OCI-LY1 (cell line): Measurements from ENCODE around the gene FOXD1.

Source experiments
- H2AFZ ChIP-seq: fragments of 200-600 bp; sonication (generic), shearing (Covaris generic); 2 replicates; pipeline ENCODE4 v1.6.0; 2014; ENCODE audit warnings: antibody characterized with exemption, mild to moderate bottlenecking, low read length
- H3F3A ChIP-seq: fragments of 200-600 bp; sonication (generic), shearing (Covaris generic); 2 replicates; pipeline ENCODE4 v1.6.0; 2014; ENCODE audit warnings: mild to moderate bottlenecking, antibody characterized with exemption, low read length, moderate library complexity; ENCODE audit not compliant: insufficient read depth
- H3K27ac ChIP-seq: fragments of 200-600 bp; sonication (generic); 2 replicates; pipeline ENCODE4 v1.5.1; 2014; ENCODE audit warnings: low read length, mixed run types, mild to moderate bottlenecking, low read depth; ENCODE audit not compliant: poor library complexity, severe bottlenecking
- H3K27me3 ChIP-seq: fragments of 200-600 bp; sonication (generic); 2 replicates; pipeline ENCODE4 v1.6.0; 2014; ENCODE audit warnings: antibody characterized with exemption, mild to moderate bottlenecking, low read length, moderate library complexity; ENCODE audit not compliant: insufficient read depth
- H3K36me3 ChIP-seq: fragments of 200-600 bp; sonication (generic); 2 replicates; pipeline ENCODE4 v1.6.1; 2014; ENCODE audit warnings: mild to moderate bottlenecking, antibody characterized with exemption, low read length, moderate library complexity, mixed read lengths; ENCODE audit not compliant: insufficient read depth
- H3K4me1 ChIP-seq: fragments of 200-600 bp; sonication (generic); 2 replicates; pipeline ENCODE4 v1.5.1; 2014; ENCODE audit warnings: mild to moderate bottlenecking, low read length, moderate library complexity; ENCODE audit not compliant: insufficient read depth, severe bottlenecking
- H3K4me2 ChIP-seq: fragments of 200-600 bp; sonication (generic), shearing (Covaris generic); 2 replicates; pipeline ENCODE4 v1.6.1; 2014; ENCODE audit warnings: low read length
- H3K4me3 ChIP-seq: fragments of 200-600 bp; sonication (generic); 2 replicates; pipeline ENCODE4 v1.5.1; 2014; ENCODE audit warnings: low read length, low read depth, mild to moderate bottlenecking, mixed read lengths; ENCODE audit not compliant: poor library complexity, severe bottlenecking
- H3K79me2 ChIP-seq: fragments of 200-600 bp; shearing (Covaris generic); 2 replicates; pipeline ENCODE4 v1.6.1; 2016; ENCODE audit warnings: mixed run types, low read length, mixed read lengths; ENCODE audit not compliant: insufficient read depth
- H3K9ac ChIP-seq: fragments of 200-600 bp; sonication (generic), shearing (Covaris generic); 2 replicates; pipeline ENCODE4 v1.6.1; 2014; ENCODE audit warnings: mild to moderate bottlenecking, low read length, mixed read lengths
- H3K9me2 ChIP-seq: fragments of 200-600 bp; sonication (generic), shearing (Covaris generic); 2 replicates; pipeline ENCODE4 v1.6.1; 2014; ENCODE audit warnings: low read depth, mild to moderate bottlenecking, low read length, mixed read lengths
- H3K9me3 ChIP-seq: fragments of 200-600 bp; shearing (Covaris generic); 2 replicates; pipeline ENCODE4 v1.6.1; 2014; ENCODE audit warnings: low read length, mixed read lengths
- H4K20me1 ChIP-seq: fragments of 200-600 bp; sonication (generic), shearing (Covaris generic); 2 replicates; pipeline ENCODE4 v1.6.0; 2016; ENCODE audit warnings: mild to moderate bottlenecking, low read length; ENCODE audit not compliant: insufficient read depth
- CTCF ChIP-seq: fragments of 200-600 bp; sonication (generic), shearing (Covaris generic); IDR thresholded peaks from 2 replicates; pipeline ENCODE4 v1.5.1; 2017; ENCODE audit warnings: mild to moderate bottlenecking, antibody characterized with exemption, low read length, moderate library complexity, mixed read lengths
- EZH2 ChIP-seq: fragments of 200-600 bp; sonication (generic), shearing (Covaris generic); IDR thresholded peaks from 2 replicates; pipeline ENCODE4 v1.8.0; 2017; ENCODE audit warnings: borderline replicate concordance, mixed run types, mild to moderate bottlenecking, antibody characterized with exemption, low read length, moderate library complexity, mixed read lengths

Gene FOXD1

GRCh38 chr5:73442996-73443627, 5.5 kb downstream of the FOXD1 start:
- Histone ChIP-seq H3K27ac (no peak overlapping the region), H3K79me2 (no peaks in the 10 kb centered on the region), H4K20me1 (no peaks in the 10 kb centered on the region), H3K27me3 (no peaks in the 10 kb centered on the region), H3K9me2 (no peaks in the 10 kb centered on the region), H3K9me3 (no peaks in the 10 kb centered on the region), H3K9ac (no peak overlapping the region), H3K36me3 (no peaks in the 10 kb centered on the region), H3K4me1 (no peaks in the 10 kb centered on the region), H3K4me3 (no peak overlapping the region), H3F3A (no peaks in the 10 kb centered on the region), H3K4me2 (no peak overlapping the region), H2AFZ (no peak overlapping the region)
- TF ChIP-seq CTCF (no peak), EZH2 (no peak)

GRCh38 chr5:73442231-73442811, 6.3 kb downstream of the FOXD1 start:
- H3K9ac ChIP-seq = no peak overlapping the region
- no peak overlapping the region for H2AFZ ChIP-seq
- no peak overlapping the region for H3K4me3 ChIP-seq
- H3K79me2 ChIP-seq = no peaks in the 10 kb centered on the region
- no peaks in the 10 kb centered on the region for H3K4me1 ChIP-seq
- no peaks in the 10 kb centered on the region for H3K36me3 ChIP-seq
- H4K20me1 ChIP-seq = no peaks in the 10 kb centered on the region
- no peaks in the 10 kb centered on the region for H3K9me2 ChIP-seq
- no peaks in the 10 kb centered on the region for H3K27me3 ChIP-seq
- no peak overlapping the region for H3K4me2 ChIP-seq
- H3F3A ChIP-seq = no peaks in the 10 kb centered on the region
- no peak overlapping the region for H3K27ac ChIP-seq
- no peaks in the 10 kb centered on the region for H3K9me3 ChIP-seq
- no peak for TF ChIP-seq EZH2
- TF ChIP-seq CTCF = no peak

GRCh38 chr5:73441378-73441777, 7.2 kb downstream of the FOXD1 start:
- no peaks in the 10 kb centered on the region for H3K4me1 ChIP-seq
- no peaks in the 10 kb centered on the region for H3K79me2 ChIP-seq
- no peak overlapping the region for H3K9ac ChIP-seq
- no peaks in the 10 kb centered on the region for H3K36me3 ChIP-seq
- H4K20me1 ChIP-seq = no peaks in the 10 kb centered on the region
- H3K4me2 ChIP-seq = no peak overlapping the region
- TF ChIP-seq CTCF = no peak
- TF ChIP-seq EZH2 = no peak
- no peaks in the 10 kb centered on the region for H3F3A ChIP-seq
- no peak overlapping the region for H2AFZ ChIP-seq
- H3K9me2 ChIP-seq = no peaks in the 10 kb centered on the region
- no peak overlapping the region for H3K4me3 ChIP-seq
- H3K27me3 ChIP-seq = no peaks in the 10 kb centered on the region
- no peaks in the 10 kb centered on the region for H3K9me3 ChIP-seq
- no peak overlapping the region for H3K27ac ChIP-seq
